H1 (cell line): ENCODE data around the gene SBDS. TPM values are rescaled to one million over a fixed set of nuclear protein-coding genes. Genes with fewer than 3 reads are reported as not detected.

ENCODE experiments used
- EP300 ChIP-seq, 2 experiments: IDR thresholded peaks; 1 replicate in 1 of 2; 2 replicates in 1 of 2; pipeline ENCODE4 v1.6.1; 2011 to 2012; ENCODE audit warnings: low read depth in 2 of 2, low read length in 2 of 2, mild to moderate bottlenecking in 2 of 2, borderline replicate concordance in 1 of 2, inconsistent platforms in 1 of 2, moderate library complexity in 1 of 2
- GTF2F1 ChIP-seq: IDR thresholded peaks from 2 replicates; pipeline ENCODE4 v1.6.1; 2012; ENCODE audit warnings: low read depth, low read length, improper control_type of control experiment, borderline replicate concordance
- ZNF274 ChIP-seq: IDR thresholded peaks from 2 replicates; pipeline ENCODE4 v1.7.0; 2012; ENCODE audit warnings: low read length, borderline replicate concordance; ENCODE audit errors: extremely low read depth
- polyA plus RNA-seq, 7 experiments: library from polyadenylated mRNA; depleted of rRNA in 3 of 7; stranded (reverse) in 5 of 7; unstranded in 2 of 7; fragments of >200 nt in 5 of 7; fragments of 200-250 nt in 2 of 7; gene quantifications; 1 replicate in 5 of 7; 2 replicates in 1 of 7; 4 replicates in 1 of 7; pipeline versions ENCODE4 v1.2.1 to v1.2.3, GENCODE V29; 2011 to 2013; ENCODE audit warnings: missing spikeins in 2 of 7, mixed read lengths in 2 of 7
- total RNA-seq: library from RNA; stranded (reverse); fragmentation: NEBNext Ultra II Directional; extraction: Animal tissue kit (Norgen Biotek cat#: 25700); gene quantifications from 2 replicates; pipeline ENCODE4 v1.2.1, GENCODE V29; 2021
- TF ChIP-seq, protein P1 (sequence below): IDR thresholded peaks from 2 replicates; pipeline ENCODE4 v1.6.1; 2012; ENCODE audit warnings: inconsistent platforms

SBDS gene
- total and polyA plus RNA-seq, 2 of the 8 experiments (the other 6 are each of a cell fraction or from before 2014, with no cell fraction given), result 8.2 to 27.5 TPM

DNA sequence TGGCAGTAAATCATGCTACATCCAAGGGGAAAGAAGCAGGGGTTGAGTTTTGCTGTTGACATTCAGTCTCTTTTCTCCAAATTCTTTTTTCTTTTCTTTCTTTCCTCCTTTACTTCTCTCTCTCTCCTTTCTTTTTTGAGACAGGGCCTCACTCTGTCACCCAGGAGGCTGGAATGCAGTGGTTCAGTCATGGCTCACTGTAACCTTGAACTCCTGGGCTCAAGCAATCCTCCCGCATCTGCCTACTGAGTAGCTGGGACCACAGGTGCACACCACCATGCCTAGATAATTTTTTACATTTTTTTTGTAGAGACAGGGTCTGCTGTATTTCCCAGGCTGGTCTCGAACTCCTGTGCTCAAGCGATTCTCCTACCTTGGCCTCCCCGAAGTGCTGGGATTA, 35.2 kb downstream of the SBDS start (continued):
- TF ChIP-seq ZNF274 (no peak), EP300 (IDR thresholded peaks at IDR 0.05; ENCODE audit: borderline replicate concordance in 1 of 2, low read depth in 2 of 2, low read length in 2 of 2) (no peak), GTF2F1 (no peak)
- TF ChIP-seq, protein P1, sequence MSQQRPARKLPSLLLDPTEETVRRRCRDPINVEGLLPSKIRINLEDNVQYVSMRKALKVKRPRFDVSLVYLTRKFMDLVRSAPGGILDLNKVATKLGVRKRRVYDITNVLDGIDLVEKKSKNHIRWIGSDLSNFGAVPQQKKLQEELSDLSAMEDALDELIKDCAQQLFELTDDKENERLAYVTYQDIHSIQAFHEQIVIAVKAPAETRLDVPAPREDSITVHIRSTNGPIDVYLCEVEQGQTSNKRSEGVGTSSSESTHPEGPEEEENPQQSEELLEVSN, result no peak
